ENCODE measurements around the gene SF3A2.

- TF ChIP-seq CTCF (IDR thresholded peaks at IDR 0.05; ENCODE audit: insufficient read depth, low read length, poor library complexity, severe bottlenecking) (no peak), EZH2phosphoT487 (conservative IDR thresholded peaks at IDR 0.05; ENCODE audit: low read length) (no peak)
Measured at GRCh38 chr19:2250766-2251105, 14.1 kb downstream of the SF3A2 start.

Data from SU-DHL-6 (cell line).